GM12865 (cell line): ENCODE measurements around the gene MUS81.
"Not testable (repeated sequence)": the region's sequence is repeated elsewhere in the genome, so short reads cannot be mapped to it uniquely, and the experiment has no call there.

Experiments used
- DNase-seq: peaks from one replicate; pipeline ENCODE4 v3.0.0; 2010; ENCODE audit warnings: low read depth
- H3K4me3 ChIP-seq: 2 replicates; pipeline ENCODE4 v1.5.1; 2011; ENCODE audit warnings: mild to moderate bottlenecking, low read depth, low read length, control low read depth
- CTCF ChIP-seq: IDR thresholded peaks from 2 replicates; pipeline ENCODE4 v1.5.1; 2011; ENCODE audit warnings: low read length, control low read depth, low read depth, inconsistent platforms; ENCODE audit not compliant: insufficient read depth; ENCODE audit errors: missing control alignments

MUS81 gene

GRCh38 chr11:65833297-65834030, 26.8 kb upstream of the MUS81 start, which contains the start of gene SNX32:
Gene SNX32, plus strand, starts transcription at chr11:65833963. Its CDS starts 103 bp downstream, at chr11:65834066.
- TF ChIP-seq CTCF = no peak

GRCh38 chr11:65834202-65834601, 26.0 kb upstream of the MUS81 start:
- no peak for DNase-seq
- H3K4me3 ChIP-seq = peak overlapping the region; percentile 59
- TF ChIP-seq CTCF = no peak

More at GRCh38 chr11:65833297-65834030, 26.8 kb upstream of the MUS81 start, which contains the start of gene SNX32:
- DNase-seq = peak; percentile 92
- peak within 1 kb of the TSS; percentile 59 for H3K4me3 ChIP-seq

- DNase-seq = no peak
- TF ChIP-seq CTCF = no peak
- no peak overlapping the region for H3K4me3 ChIP-seq
Observed at GRCh38 chr11:65842144-65842543, 18.1 kb upstream of the MUS81 start.

GRCh38 chr11:65843811-65844210, 16.4 kb upstream of the MUS81 start:
- no peak overlapping the region for H3K4me3 ChIP-seq
- no peak for TF ChIP-seq CTCF
- DNase-seq = no peak

GRCh38 chr11:65844231-65844872, 15.9 kb upstream of the MUS81 start:
- DNase-seq = no peak
- no peak for TF ChIP-seq CTCF
- H3K4me3 ChIP-seq = no peak overlapping the region

GRCh38 chr11:65847746-65848145, 12.5 kb upstream of the MUS81 start:
- TF ChIP-seq CTCF = no peak
- H3K4me3 ChIP-seq = no peak overlapping the region
- no peak for DNase-seq

- DNase-seq, H3K4me3 ChIP-seq: not testable (repeated sequence)
Observed at GRCh38 chr11:65848693-65849092, 11.5 kb upstream of the MUS81 start.
